OCI-LY3 (cell line): Measurements from ENCODE around the gene FAU.

Source experiments
- H2AFZ ChIP-seq: fragments of 200-600, 300-600 bp; shearing (Covaris generic); 2 replicates; pipeline ENCODE4 v1.6.0; 2014; ENCODE audit warnings: antibody characterized with exemption, low read depth, low read length
- H3K27ac ChIP-seq: fragments of 200-600, 300-600 bp; sonication (generic); 2 replicates; pipeline ENCODE4 v1.5.1; 2014; ENCODE audit warnings: mild to moderate bottlenecking, low read length, moderate library complexity, mixed read lengths
- H3K27me3 ChIP-seq: fragments of 200-600, 300-600 bp; sonication (generic); 2 replicates; pipeline ENCODE4 v1.6.1; 2014; ENCODE audit warnings: low read depth, low read length, mixed read lengths
- H3K36me3 ChIP-seq: fragments of 200-600, 300-600 bp; sonication (generic); replicated peaks from 2 replicates; pipeline ENCODE3; 2014; ENCODE audit warnings: low read depth, low read length, mixed read lengths
- H3K4me1 ChIP-seq: fragments of 300-600, 200-600 bp; sonication (generic); 2 replicates; pipeline ENCODE4 v1.6.1; 2014; ENCODE audit warnings: low read length, mixed read lengths
- H3K4me2 ChIP-seq: fragments of 200-600, 300-600 bp; sonication (generic); 2 replicates; pipeline ENCODE4 v1.6.1; 2014; ENCODE audit warnings: low read length, mixed read lengths
- H3K4me3 ChIP-seq: fragments of 300-600, 200-600 bp; sonication (generic); 2 replicates; pipeline ENCODE4 v1.5.1; 2014; ENCODE audit warnings: antibody characterized with exemption, mild to moderate bottlenecking, low read length, moderate library complexity
- H3K79me2 ChIP-seq: fragments of 300-600, 200-600 bp; shearing (Covaris generic); 2 replicates; pipeline ENCODE4 v1.6.1; 2014; ENCODE audit warnings: mild to moderate bottlenecking, low read length, mixed read lengths
- H3K9ac ChIP-seq: fragments of 300-600, 200-600 bp; shearing (Covaris generic); 2 replicates; pipeline ENCODE4 v1.6.0; 2014; ENCODE audit warnings: mild to moderate bottlenecking, low read length, moderate library complexity
- H3K9me3 ChIP-seq: fragments of 200-600, 300-600 bp; shearing (Covaris generic); 2 replicates; pipeline ENCODE4 v1.6.1; 2014; ENCODE audit warnings: low read length, mixed read lengths; ENCODE audit not compliant: insufficient read depth
- H4K20me1 ChIP-seq: fragments of 200-600, 300-600 bp; sonication (generic); 2 replicates; pipeline ENCODE4 v1.6.1; 2016; ENCODE audit warnings: low read length, mixed read lengths; ENCODE audit not compliant: insufficient read depth
- CTCF ChIP-seq: fragments of 200-600, 300-600 bp; sonication (generic); IDR thresholded peaks from 2 replicates; pipeline ENCODE4 v1.5.1; 2014; ENCODE audit warnings: antibody characterized with exemption, low read length, low read depth
- EZH2phosphoT487 ChIP-seq: fragments of 200-600 bp; shearing (Covaris generic); IDR thresholded peaks from 2 replicates; pipeline ENCODE4 v1.6.1; 2018; ENCODE audit warnings: antibody characterized with exemption, mixed run types, low read depth

The FAU gene

GRCh38 chr11:65072631-65072966 lies 49.3 kb downstream of the FAU start:
- TF ChIP-seq CTCF (no peak), EZH2phosphoT487 (no peak)
- Histone ChIP-seq H3K27ac (no peak overlapping the region), H3K9me3 (no peaks in the 10 kb centered on the region), H3K4me3 (no peak overlapping the region), H3K27me3 (no peaks in the 10 kb centered on the region), H3K79me2 (peaks cover 6% of the 10 kb centered on the region), H4K20me1 (no peaks in the 10 kb centered on the region), H3K36me3 (peaks cover 12% of the 10 kb centered on the region), H3K4me2 (no peak overlapping the region), H2AFZ (no peak overlapping the region), H3K9ac (no peak overlapping the region), H3K4me1 (peaks cover 14% of the 10 kb centered on the region)

GRCh38 chr11:65071907-65072630 lies 49.9 kb downstream of the FAU start:
- peak overlapping the region; percentile 58; the same call in 1 of the 2 replicates for H2AFZ ChIP-seq
- TF ChIP-seq EZH2phosphoT487 (no peak), CTCF (no peak)
- H3K79me2 ChIP-seq, result 0 out of 2 replicates have a peak, but pooled peaks cover under 1% of the 10 kb centered on the region
- no peaks in the 10 kb centered on the region for H3K9me3 ChIP-seq
- peak overlapping the region; percentile 27 for H3K4me2 ChIP-seq
- no peaks in the 10 kb centered on the region for H4K20me1 ChIP-seq
- H3K9ac ChIP-seq, result no peak overlapping the region
- H3K36me3 ChIP-seq, result peaks cover 6% of the 10 kb centered on the region
- H3K27me3 ChIP-seq, result no peaks in the 10 kb centered on the region
- H3K4me1 ChIP-seq, result peaks cover 19% of the 10 kb centered on the region
- no peak overlapping the region for H3K4me3 ChIP-seq
- H3K27ac ChIP-seq, result no peak overlapping the region
